H4 (cell line): ENCODE results near the gene ERMARD. TPM values are rescaled to one million over a fixed set of nuclear protein-coding genes. Genes with fewer than 3 reads are reported as not detected.
A peak's percentile ranks its signal among the peaks of the same experiment; 100 is the strongest.

Experiments used
- DNase-seq: peaks from one replicate; pipeline ENCODE4 v3.0.0-alpha.2; 2015; ENCODE audit warnings: low spot score
- total RNA-seq: library from RNA; depleted of rRNA; stranded (reverse); fragments of >200 nt; shearing (Covaris generic); gene quantifications from 2 replicates; pipeline ENCODE4 v1.2.3, GENCODE V29; 2014

ERMARD gene
- total RNA-seq, 1 experiment from 2014 or later: 13.4 TPM

DNA sequence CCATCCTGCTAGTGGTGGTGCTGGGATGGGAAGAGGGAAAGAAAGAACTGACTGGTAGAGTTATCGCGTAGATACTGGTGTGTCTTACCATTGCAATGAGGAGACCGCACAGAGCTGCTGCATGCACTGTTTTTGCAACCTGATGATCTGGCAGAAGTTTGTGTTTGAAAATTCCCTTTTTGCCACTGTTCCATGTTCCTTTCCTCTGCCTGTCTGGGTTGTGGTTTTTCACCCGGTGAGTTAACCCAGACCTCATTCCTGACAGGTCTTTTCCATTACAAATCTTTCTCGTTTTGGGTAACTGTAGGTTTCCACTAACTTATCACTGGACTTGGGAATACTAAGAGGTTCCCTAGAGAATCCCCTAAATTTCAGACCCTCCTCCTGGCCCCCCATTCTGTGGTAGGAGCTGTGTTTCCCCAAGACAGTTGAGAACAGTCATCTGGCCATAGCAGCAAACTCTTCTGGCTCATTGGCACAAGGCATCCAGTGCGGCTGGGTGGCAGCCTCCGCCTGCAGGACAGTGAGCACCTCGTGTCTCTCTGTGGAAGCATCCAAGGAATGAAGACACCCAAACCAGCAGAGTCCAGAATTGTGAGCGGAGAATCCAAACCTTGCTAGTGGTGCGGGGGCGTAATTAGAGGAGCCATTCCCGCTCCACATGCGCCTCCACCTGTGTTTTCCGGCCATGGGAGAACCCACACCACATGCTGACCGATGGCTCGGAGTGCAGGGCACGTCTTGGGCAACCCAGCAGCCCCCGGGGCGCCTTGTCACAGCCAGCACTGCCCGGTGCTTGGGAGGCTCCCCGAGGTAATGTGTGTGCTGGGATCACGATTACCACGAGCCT lies 32.8 kb downstream of the ERMARD start:
- no peak for DNase-seq

DNA sequence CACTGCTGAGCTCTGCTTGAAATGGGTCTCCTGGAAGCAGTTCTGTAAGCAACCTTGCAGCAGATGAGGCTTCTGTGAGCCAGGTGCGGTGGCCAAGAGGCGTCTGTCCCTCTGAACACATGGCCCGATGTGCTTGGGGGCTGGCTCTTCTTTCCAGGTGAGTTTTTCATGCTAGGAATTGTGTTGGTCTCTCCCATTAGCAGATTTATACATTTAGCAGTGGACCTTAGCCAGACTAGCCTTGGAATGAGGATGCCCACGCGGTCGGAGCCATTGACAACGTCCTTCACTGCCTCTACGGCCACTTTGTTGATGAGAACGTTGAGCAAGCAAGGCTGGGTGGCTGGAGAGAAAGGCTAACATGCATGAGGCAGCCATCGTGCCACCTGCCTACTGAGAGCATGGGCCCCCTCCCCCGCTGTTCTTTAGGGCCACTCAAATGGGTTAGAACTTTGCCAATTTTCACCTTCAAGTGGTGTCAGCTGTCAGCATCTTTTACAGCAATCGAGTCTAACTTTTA lies 33.5 kb downstream of the ERMARD start:
- no peak for DNase-seq

DNA sequence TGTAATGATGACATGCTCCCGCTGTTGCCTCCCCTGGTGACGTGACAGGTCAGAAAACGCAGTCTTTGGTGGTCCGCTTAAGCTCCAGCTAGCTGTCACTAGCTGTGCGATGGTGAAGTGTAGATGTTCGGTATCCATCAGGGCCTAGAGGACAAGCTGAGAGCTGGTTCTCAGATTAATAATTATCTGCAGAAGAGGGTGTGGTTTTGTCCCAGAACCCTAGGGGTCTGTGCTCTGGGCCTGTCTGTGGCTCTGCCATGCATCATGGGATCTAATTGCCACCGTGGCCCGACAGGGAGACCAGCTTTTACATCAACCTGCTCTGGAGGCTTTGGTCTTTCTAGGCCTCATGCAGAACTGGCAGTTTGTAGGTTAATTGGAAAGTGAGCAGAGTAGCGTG lies 34.1 kb downstream of the ERMARD start:
- no peak for DNase-seq

DNA sequence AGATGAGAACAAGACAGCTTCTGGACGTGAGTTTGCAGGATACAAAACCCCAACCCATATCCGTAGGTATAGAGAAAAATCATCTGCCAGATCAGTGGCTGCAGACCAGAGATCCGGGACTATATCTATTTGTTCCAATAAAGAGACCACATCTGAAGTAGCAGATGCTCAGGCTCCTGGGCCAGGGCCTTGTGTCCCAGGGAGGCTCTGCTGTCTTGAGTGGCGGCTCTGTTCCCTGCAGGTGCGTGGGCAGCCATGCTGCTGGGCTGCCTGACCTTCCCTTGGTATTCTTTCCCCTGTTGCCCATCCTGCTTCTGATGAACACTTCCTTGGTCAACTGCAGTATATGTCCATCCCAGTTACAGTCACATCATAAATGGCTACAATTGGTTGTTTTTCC lies 34.9 kb downstream of the ERMARD start:
- no peak for DNase-seq

DNA sequence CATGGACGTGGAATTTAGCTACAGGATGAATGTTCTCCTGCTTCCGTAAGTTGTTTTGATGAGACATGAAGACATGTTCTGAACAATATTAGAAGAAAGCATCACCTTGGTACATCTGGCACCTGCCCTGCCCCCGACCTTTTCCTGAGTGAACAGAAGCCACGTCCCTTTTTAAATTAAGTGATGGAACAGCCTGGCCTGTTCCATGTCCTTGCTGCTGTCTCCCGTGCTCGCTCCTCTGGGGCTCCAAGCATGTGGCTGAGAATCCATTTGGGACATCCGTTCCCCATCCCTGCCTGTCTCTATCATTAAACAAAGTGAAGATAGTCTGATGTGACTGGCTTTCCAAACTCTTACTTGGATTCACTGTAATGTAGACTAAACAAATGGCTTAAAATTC lies 36.4 kb downstream of the ERMARD start:
- DNase-seq: no peak

DNA sequence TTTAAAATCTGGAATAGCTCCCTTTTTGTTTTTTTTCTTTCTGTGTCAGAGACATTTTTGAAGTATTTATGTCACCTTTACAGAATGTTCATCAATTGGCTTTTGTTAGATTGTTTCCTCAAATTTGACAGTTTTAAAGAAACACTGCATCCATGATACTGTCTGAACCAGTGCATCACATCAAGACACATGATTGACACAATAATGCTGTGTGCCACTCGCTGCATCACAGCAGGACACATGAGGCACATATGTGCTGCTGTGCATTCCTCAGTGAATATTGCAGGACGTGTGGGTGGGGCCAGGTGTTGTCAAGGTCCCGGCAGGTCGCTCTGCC lies 37.4 kb downstream of the ERMARD start:
- DNase-seq: no peak

DNA sequence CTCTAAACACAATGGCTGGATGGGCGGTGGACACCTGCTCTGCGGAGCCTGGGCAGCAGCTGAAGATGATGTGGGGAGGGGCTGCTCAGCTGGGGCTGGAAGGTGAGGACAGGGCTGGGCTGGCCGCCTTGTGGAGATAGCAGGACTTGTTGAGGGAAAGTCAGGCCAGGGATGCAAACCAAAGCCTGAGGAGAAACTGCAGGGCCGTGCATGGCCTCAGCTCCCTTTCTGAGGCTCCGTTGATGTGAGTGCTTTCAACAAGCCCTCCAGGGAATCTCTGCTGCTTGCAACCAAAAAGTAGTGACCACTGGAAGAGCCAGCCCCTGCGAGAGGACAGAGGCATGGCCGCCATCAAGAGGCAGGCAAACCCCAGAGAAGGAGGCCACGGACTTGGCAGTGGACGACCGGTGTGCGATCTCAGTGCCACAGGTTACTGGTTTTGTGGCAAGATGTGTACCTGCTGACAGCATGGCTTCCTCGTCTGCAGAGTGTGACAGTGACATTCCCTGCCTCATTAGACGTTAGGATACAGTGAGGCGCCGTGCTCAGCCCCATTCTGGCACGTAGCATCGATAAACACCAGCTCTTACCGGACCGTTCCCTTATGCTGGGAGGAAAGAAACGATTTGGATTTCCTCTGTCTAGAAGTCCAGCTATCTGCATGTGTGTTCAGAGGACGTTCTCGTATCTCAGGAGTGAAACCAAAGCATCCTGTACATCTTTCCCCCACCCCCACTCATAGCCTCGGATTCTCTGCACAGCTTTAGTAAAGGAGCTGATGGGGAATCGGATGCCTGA lies 37.9 kb downstream of the ERMARD start:
- DNase-seq: no peak

DNA sequence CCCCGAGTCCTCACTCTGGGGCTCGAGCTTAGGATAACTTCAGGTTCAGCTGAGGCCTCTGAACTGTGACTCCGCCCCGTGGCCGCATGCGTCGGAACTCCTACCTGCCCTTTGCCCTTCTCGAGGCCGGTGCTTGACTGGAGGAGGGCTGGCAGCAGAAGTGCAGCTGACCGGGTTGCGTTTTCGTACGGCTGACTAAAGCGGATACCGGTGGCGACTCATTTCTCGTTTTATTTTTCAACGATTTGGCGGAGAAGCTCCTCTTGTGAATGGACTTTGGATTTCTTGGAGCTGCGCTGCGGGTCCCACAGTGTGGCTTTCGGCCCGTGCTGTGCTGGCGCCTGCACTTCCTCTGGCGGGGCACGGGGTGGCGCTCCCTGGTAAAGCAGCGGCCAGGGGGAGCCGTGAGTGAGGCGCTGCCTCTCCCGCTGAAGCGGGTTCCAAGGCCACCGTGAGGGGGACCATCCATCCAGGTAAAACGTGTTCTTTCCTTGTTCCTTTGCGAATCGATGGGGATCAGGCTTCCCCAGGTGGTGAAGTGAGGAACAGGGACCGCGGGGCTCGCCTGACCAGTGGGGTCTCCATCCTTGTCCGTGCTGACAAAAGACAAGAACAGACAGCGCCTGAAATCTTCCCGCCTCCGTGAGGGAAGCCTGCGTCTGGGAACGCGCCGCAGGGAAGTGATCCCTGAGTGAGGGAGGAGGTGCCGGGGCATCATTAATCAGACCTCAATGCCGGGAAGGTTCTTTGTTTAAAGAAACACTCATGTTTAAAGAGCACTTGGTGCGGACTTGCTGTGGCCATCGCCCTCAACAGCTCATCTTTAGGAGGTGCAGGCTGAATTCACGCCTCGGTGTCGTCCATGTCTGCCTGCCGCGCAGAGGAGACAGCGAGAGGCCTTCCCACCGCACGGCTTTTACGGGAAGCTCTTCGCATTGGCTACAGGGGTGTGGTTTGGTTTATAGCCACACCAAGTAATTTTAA lies 38.8 kb downstream of the ERMARD start:
- DNase-seq: peak; percentile 39

DNA sequence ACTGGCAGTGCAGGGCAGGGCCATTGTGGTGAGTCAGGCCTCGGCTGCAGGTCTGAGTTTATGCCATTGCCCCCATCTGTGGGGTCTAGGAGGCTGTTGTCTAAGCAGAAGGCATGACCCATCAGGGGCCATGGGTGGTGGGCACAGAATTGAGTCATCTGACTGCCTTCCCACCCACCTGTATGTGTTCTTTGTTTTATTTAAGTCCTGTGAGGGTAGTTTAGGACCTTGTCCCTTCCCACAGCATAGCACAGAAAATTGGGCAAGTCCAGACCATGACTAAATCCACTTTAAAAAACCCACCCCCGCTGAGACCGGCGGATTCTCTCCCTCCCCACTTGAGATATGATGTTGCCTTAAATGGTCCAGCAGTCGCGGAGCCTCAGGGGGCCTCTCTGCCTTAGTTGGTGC lies 40.3 kb downstream of the ERMARD start:
- DNase-seq: no peak

DNA sequence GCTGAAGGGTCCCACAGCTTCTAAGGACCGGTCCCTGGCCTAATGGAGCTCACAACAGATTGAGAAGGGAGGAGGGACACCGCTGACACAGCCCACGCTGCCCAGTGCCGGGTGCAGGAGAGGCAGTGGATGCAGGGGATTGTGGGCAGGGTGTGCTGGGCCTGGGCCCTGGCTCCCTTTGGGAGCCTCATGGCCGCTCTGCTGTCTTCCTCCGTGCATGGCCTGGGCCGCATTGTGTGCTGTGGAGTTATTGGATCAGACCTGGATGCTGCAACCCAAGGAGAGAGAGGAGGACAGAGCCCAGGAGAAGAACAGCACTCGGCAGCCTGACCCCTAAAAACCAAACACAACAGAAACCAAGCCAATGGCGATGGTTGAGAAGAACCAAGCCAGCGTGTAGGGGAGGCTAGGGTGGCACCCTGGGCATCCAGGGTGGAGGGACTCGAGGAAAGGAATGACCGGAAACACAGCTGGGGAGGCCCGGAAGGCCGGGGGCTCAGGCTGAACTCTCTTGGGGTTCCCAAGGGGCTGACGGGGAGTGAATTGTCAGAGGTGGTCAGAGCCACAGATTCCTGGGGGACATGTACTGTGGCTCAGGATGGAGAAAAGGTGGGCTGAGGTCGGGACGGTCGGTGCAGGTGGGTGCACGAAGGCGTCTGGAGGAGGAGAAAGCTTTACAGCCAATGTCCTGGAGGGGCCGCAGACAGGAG lies 41.0 kb downstream of the ERMARD start:
- DNase-seq: no peak

DNA sequence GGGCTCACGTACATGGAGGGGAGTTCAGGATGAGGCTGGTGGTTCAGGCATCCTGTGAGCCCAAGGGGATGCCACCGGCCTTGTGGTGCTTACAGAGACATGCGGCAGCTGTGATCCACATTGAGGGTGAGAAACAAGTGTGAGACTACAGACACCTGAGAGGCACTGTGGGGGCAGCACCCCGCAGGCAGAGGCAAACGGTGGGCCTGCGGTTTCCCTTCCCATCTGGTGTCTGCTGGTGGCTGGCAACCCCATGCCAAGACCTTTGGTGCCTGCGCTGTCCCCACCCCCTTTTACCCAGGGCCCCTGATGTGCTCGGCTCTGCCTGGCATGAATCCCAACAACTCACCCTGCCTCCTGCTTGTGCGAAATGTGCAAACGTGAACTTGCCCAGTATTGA lies 42.0 kb downstream of the ERMARD start:
- DNase-seq: no peak

DNA sequence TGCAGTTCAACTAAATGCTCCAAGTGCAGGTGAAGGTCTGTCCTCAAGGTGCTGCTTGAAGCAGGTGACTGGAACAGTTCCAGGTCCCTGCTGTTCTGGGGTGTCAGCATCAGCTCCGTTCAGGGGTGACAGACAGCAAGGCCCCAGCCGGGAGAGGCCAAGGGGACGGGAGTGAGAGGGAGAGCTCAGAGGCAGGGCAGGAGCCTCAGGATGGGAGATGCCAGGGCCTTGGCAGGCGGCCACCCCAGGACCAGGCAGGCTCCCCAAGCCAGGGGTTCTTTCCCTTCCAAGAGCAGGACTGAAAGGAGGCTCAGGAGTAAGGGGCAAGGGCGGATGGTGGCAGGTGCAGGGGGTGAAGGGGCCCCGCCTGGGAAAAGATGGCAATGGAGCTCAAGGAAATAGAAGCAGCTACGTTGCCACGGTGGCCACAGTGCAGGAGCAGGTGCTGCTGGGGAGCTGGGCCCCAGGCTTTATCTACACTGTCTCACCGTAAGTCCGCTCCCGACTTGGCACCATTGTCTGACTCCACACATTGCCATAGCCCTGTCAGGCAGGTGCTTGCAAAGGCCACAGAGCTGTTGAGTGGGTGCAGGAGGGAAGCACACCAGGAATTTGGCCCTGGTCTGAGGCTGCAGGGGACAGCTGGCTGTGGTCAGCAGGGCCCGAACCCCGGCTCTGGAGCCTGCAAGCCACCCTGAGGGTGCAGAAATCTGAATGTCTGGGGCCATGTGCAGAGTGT lies 43.1 kb downstream of the ERMARD start:
- DNase-seq: no peak

DNA sequence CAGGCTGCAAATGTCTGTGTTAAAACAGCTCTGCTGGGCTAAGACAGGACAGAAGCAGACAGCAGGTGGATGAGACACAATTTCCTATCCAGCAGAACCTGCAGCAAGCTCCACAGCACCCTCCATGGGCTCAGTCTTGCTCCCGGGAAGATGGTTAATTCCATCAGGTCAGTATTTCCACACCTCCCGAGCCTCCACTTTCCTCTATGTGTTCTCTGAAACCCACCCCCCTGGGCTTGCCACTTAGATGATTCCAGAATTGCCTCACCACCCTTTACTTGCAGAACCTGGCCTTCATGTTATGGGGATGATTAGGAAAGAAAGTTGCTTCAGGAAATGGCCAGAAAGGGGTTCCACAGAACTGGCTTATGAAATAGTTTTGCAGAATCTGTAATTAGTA lies 43.8 kb downstream of the ERMARD start:
- DNase-seq: no peak

DNA sequence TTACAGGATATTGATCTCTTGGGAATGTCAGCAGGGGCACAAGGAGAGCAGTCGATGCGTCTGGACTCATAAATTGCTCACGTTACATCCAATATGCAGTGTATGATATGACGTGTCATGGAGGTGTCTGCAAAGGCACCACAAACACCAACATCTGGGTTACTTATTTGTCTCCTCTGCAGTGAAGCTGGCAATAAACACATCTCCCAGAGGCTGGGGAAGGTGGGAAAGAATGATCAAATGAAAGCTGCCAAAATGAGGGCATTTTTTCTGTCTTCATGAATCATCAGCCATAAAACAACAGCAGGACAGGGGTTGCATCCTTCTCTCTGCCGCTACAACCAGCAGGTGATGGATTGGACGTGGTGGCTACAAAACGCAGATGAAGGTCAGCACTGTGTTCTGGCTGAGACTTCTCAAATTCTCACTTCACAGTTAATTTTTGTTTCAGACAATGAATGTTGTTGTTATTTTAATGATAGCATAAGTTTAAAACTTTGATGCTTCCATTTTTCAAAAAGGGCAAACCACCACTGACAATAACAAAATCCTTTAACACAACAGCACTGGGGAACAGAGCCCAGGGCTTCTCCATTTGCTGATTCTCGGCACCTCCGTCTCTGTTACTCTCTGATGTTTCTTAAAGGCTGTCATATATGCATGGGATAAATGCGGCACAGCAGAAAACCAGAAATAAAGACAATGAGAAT lies 47.5 kb downstream of the ERMARD start:
- no peak for DNase-seq

DNA sequence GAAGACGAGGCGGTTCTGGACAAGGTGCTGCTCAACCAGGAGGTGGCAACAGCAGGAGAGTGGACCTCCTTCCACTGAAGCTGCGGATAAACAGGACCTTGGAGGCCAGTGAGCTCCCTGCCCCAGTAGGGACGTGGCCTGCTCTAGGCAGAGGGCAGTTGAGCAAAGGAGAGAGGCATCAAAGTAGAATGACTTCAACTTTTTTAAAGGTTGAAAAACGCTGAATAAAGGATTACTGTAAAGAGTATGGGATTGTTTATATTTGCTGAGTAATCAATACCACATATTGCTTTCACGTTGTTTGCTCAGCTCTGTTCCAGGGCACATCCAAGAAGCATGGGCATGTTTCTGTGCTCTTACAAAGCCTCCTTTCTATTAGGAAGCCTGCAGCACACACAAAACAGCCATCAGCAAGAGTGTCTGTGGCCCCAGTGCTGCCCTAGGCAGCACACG lies 48.1 kb downstream of the ERMARD start:
- DNase-seq: no peak

DNA sequence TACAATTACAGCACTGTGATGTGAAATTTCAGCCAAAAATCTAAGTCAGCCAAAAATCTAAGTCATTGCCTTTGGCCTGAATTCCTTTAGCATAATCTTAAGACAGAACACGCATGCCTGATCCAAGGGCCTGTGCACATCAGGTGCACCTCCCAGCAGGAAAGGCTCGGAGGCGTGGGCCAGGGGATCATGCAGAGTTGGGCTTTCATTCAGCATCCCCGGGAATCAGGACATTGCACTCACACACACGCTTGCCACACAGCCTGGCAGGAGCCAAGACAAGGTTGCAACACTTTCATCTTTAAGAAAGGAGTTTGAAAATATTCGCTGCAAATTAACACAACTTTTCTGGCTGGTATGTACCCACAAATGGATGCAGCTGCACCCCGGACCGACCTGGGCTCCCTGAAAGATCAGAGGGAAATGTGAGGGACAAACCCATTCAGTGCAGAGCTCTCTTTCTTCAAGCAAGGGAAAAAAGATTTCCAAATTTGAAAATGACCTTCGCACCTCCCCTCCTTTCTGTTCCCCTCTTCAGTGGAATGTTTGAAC lies 48.8 kb downstream of the ERMARD start:
- DNase-seq: no peak

DNA sequence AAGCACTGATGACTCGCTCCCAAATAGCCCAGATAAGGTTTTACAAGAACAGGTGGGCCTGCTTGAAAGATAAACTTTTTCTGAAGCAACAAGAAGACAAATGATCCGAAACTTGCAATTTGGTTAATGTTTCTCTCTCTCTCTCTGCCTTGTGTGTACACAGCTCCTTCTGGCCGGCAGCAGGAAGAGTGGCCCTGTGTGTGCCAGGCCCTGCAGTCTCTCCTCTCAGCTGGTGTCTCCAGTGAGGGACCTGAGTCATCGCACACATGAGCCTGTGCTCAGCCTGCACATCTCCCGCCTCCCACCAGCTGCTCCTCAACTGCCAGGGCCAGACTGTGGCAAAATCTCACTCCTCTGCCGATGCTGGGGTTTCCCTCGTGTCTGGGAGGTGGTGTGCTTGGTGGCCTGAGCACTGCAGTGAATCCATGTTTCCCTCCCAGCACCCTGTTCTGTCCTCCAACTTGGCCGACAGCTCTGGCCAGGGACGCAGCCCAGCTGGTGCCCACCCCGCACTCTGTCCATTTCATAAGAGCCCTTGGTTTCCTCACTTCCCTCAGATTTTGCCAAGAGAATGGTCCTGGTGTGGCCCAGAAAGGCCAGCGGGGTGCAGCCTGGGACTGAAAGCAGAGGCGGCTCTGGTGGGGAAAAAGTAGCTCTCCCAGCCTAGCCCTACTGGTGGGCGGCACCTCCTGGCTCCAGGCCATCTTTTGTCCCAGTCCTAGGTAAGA lies 49.4 kb downstream of the ERMARD start:
- peak; percentile 74 for DNase-seq

DNA sequence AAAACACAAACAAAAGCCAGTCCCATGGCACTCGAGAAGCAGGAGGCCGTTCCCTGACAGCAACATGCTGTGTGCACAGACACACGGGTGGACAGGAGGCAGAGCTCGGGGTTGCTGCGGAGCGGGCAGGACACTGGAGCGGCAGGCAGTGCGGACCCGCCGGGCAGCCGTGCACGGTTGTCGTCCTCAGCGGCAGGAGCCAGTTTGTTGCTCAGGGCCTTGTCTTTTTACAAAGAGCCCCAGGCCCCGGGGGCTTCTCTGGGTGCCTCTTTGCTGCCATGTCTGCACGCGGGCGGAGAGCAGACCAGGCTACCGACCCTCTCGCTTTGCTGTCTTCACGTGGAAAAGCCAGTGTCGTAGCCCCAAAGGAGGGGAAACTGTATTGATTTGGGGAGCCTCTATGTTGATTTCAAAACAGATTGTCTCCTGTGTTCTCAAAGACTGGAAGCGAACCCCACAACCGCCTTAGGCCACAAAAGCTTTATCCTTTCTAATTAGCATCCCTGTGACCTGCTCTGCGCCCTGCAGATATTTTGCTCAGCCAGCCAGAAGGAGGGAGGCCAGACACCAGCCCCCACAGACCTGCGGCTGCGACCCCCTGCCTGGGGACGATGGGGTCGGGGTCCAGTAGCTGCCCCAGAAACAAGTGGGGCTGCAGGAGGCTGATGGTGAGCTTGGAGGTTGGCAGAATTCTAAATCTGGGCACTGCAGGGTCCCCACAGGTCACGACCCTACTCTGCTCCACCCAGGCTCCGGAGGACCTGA lies 50.2 kb downstream of the ERMARD start:
- DNase-seq: no peak
